WTC11 (cell line): ENCODE results near the gene GTF2H4. TPM values are rescaled to one million over a fixed set of nuclear protein-coding genes. Genes with fewer than 3 reads are reported as not detected.
A peak's percentile ranks its signal among the peaks of the same experiment; 100 is the strongest.

Experiments used
- ATAC-seq: fragments of 200-7000 bp; cut with Tn5 transposase; 2 replicates; pipeline ENCODE4 v1.10.0; 2021; ENCODE audit warnings: mild to moderate bottlenecking, moderate library complexity
- CTCF ChIA-PET: fragments of 300-600 bp; sonication (Branson Sonifier 250); formaldehyde crosslinking; loops from one replicate; lab custom pipeline; 2021; ENCODE audit warnings: antibody characterized with exemption; lab: Charles Lee
- POLR2A ChIA-PET: fragments of 350-600 bp; sonication (Branson Sonifier 250); formaldehyde crosslinking; loops from one replicate; lab custom pipeline; 2021; ENCODE audit warnings: antibody characterized with exemption; lab: Charles Lee
- DNase-seq: peaks from one replicate; pipeline ENCODE4 v3.0.0; 2021; ENCODE audit warnings: low spot score
- H3K27ac Mint-ChIP-seq: 2 replicates; pipeline ENCODE4 v1.8.0; 2021; ENCODE audit warnings: mixed read lengths
- H3K27me3 Mint-ChIP-seq: 2 replicates; pipeline ENCODE4 v1.8.0; 2021; ENCODE audit warnings: low read depth, mild to moderate bottlenecking, moderate library complexity, mixed read lengths
- H3K36me3 Mint-ChIP-seq: 2 replicates; pipeline ENCODE4 v1.8.0; 2021; ENCODE audit warnings: mixed read lengths
- H3K4me1 Mint-ChIP-seq: 2 replicates; pipeline ENCODE4 v1.8.0; 2022; ENCODE audit warnings: mixed read lengths
- H3K4me3 Mint-ChIP-seq: 2 replicates; pipeline ENCODE4 v1.8.0; 2021; ENCODE audit warnings: mild to moderate bottlenecking, moderate library complexity, mixed read lengths
- H3K9me3 Mint-ChIP-seq: 2 replicates; pipeline ENCODE4 v1.8.0; 2021; ENCODE audit warnings: mixed read lengths
- CBFB ChIP-seq: sonication (generic); formaldehyde crosslinking; IDR thresholded peaks from 2 replicates; pipeline ENCODE4 v1.8.1; 2022; ENCODE audit warnings: mild to moderate bottlenecking, low read depth, missing genetic modification reagents
- ELF4 ChIP-seq: sonication (generic); formaldehyde crosslinking; IDR thresholded peaks from 2 replicates; pipeline ENCODE4 v1.8.1; 2022; ENCODE audit warnings: low read depth, mild to moderate bottlenecking, moderate library complexity, missing genetic modification reagents
- FOXP1 ChIP-seq: sonication (generic); formaldehyde crosslinking; IDR thresholded peaks from 2 replicates; pipeline ENCODE4 v1.8.0; 2022; ENCODE audit warnings: missing genetic modification reagents, mild to moderate bottlenecking, moderate library complexity, borderline replicate concordance
- GABPB1 ChIP-seq: sonication (generic); formaldehyde crosslinking; IDR thresholded peaks from 2 replicates; pipeline ENCODE4 v1.8.1; 2023; ENCODE audit warnings: mild to moderate bottlenecking, missing genetic modification reagents
- HMGXB4 ChIP-seq: sonication (generic); formaldehyde crosslinking; IDR thresholded peaks from 2 replicates; pipeline ENCODE4 v1.8.1; 2023; ENCODE audit warnings: mild to moderate bottlenecking, moderate library complexity, missing genetic modification reagents
- JAZF1 ChIP-seq: fragments of 250-450 bp; sonication (Bioruptor Pico); IDR thresholded peaks from 2 replicates; pipeline ENCODE4 v1.9.0; 2021; ENCODE audit warnings: moderate library complexity, mild to moderate bottlenecking, inconsistent platforms
- MXD4 ChIP-seq: fragments of 250-450 bp; sonication (Bioruptor Pico); IDR thresholded peaks from 2 replicates; pipeline ENCODE4 v1.8.0; 2021; ENCODE audit warnings: mild to moderate bottlenecking, moderate library complexity, borderline replicate concordance
- PREB ChIP-seq: sonication (generic); formaldehyde crosslinking; IDR thresholded peaks from 2 replicates; pipeline ENCODE4 v1.8.1; 2022; ENCODE audit warnings: mild to moderate bottlenecking, missing genetic modification reagents, moderate library complexity, borderline replicate concordance
- RORB ChIP-seq: fragments of 250-450 bp; sonication (Bioruptor Pico); IDR thresholded peaks from 2 replicates; pipeline ENCODE4 v1.9.0; 2021; ENCODE audit warnings: mild to moderate bottlenecking
- SP1 ChIP-seq: sonication (generic); formaldehyde crosslinking; conservative IDR thresholded peaks from 2 replicates; pipeline ENCODE4 v1.8.1; 2022; ENCODE audit warnings: missing genetic modification reagents
- TEAD4 ChIP-seq: sonication (generic); formaldehyde crosslinking; IDR thresholded peaks from 2 replicates; pipeline ENCODE4 v1.8.0; 2022; ENCODE audit warnings: mild to moderate bottlenecking, missing genetic modification reagents
- ZNF263 ChIP-seq: sonication (generic); formaldehyde crosslinking; IDR thresholded peaks from 2 replicates; pipeline ENCODE4 v1.8.1; 2022; ENCODE audit warnings: low read depth, mild to moderate bottlenecking, moderate library complexity, missing genetic modification reagents
- total RNA-seq: library from RNA; stranded (reverse); gene quantifications from 3 replicates; pipeline ENCODE4 v1.2.3, GENCODE V29; 2021
- TF ChIP-seq, protein P1 (sequence below): sonication (generic); formaldehyde crosslinking; IDR thresholded peaks from 2 replicates; pipeline ENCODE4 v1.8.0; 2023; ENCODE audit warnings: missing genetic modification reagents, mild to moderate bottlenecking, borderline replicate concordance
- TF ChIP-seq, protein P2 (sequence below): sonication (generic); formaldehyde crosslinking; IDR thresholded peaks from 2 replicates; pipeline ENCODE4 v1.8.0; 2022; ENCODE audit warnings: mild to moderate bottlenecking, missing genetic modification reagents
- TF ChIP-seq, protein P3 (sequence below): fragments of 250-450 bp; sonication (Bioruptor Pico); IDR thresholded peaks from 2 replicates; pipeline ENCODE4 v1.9.0; 2021; ENCODE audit warnings: mild to moderate bottlenecking, borderline replicate concordance
- TF ChIP-seq, protein P4 (sequence below): fragments of 200-600 bp; IDR thresholded peaks from 2 replicates; pipeline ENCODE4 v1.8.0; 2022; ENCODE audit warnings: antibody characterized with exemption
- TF ChIP-seq, protein P5 (sequence below): sonication (generic); formaldehyde crosslinking; conservative IDR thresholded peaks from 2 replicates; pipeline ENCODE4 v1.8.1; 2022; ENCODE audit warnings: mild to moderate bottlenecking, missing genetic modification reagents

GTF2H4 gene
- total RNA-seq, 1 experiment from 2014 or later = 49.2 TPM

- ChIA-PET POLR2A (interaction anchor here (0.6 to 3.0 kb wide), 4 partner anchors 22 to 287 kb away, joined by 3 to 17 read pairs (median 3); partner anchors contain the start of gene GTF2H4), CTCF (interaction anchor here (0.6 to 13.3 kb wide), 10 partner anchors 22 to 206 kb away, joined by 3 to 164 read pairs (median 6); partner anchors contain the start of gene VARS2)
- ATAC-seq (no peak), DNase-seq (no peak)
- TF ChIP-seq, protein P1, sequence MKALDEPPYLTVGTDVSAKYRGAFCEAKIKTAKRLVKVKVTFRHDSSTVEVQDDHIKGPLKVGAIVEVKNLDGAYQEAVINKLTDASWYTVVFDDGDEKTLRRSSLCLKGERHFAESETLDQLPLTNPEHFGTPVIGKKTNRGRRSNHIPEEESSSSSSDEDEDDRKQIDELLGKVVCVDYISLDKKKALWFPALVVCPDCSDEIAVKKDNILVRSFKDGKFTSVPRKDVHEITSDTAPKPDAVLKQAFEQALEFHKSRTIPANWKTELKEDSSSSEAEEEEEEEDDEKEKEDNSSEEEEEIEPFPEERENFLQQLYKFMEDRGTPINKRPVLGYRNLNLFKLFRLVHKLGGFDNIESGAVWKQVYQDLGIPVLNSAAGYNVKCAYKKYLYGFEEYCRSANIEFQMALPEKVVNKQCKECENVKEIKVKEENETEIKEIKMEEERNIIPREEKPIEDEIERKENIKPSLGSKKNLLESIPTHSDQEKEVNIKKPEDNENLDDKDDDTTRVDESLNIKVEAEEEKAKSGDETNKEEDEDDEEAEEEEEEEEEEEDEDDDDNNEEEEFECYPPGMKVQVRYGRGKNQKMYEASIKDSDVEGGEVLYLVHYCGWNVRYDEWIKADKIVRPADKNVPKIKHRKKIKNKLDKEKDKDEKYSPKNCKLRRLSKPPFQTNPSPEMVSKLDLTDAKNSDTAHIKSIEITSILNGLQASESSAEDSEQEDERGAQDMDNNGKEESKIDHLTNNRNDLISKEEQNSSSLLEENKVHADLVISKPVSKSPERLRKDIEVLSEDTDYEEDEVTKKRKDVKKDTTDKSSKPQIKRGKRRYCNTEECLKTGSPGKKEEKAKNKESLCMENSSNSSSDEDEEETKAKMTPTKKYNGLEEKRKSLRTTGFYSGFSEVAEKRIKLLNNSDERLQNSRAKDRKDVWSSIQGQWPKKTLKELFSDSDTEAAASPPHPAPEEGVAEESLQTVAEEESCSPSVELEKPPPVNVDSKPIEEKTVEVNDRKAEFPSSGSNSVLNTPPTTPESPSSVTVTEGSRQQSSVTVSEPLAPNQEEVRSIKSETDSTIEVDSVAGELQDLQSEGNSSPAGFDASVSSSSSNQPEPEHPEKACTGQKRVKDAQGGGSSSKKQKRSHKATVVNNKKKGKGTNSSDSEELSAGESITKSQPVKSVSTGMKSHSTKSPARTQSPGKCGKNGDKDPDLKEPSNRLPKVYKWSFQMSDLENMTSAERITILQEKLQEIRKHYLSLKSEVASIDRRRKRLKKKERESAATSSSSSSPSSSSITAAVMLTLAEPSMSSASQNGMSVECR (CRISPR knock-in tag) = no peak
- TF ChIP-seq PREB = no peak
- TF ChIP-seq FOXP1 (CRISPR knock-in tag) = no peak
- no peak for TF ChIP-seq JAZF1 (CRISPR knock-in tag)
- no peak for TF ChIP-seq ZNF263 (CRISPR knock-in tag)
- TF ChIP-seq, protein P2, sequence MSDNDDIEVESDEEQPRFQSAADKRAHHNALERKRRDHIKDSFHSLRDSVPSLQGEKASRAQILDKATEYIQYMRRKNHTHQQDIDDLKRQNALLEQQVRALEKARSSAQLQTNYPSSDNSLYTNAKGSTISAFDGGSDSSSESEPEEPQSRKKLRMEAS (CRISPR knock-in tag) = no peak
- TF ChIP-seq TEAD4 (CRISPR knock-in tag) = no peak
- TF ChIP-seq SP1 (CRISPR knock-in tag) = no peak
- peaks cover 18% of the 10 kb centered on the region for H3K36me3 Mint-ChIP-seq
- no peaks in the 10 kb centered on the region for H3K27me3 Mint-ChIP-seq
- H3K4me1 Mint-ChIP-seq = peaks cover 69% of the 10 kb centered on the region
- peak overlapping the region; percentile 99 for H3K27ac Mint-ChIP-seq
- H3K4me3 Mint-ChIP-seq = peak overlapping the region; percentile 83
- no peaks in the 10 kb centered on the region for H3K9me3 Mint-ChIP-seq
Observed at GRCh38 chr6:30885481-30885998, 22.5 kb upstream of the GTF2H4 start.

- H3K4me3 Mint-ChIP-seq = peak overlapping the region; percentile 83
- CTCF ChIA-PET = interaction anchor here (0.5 to 13.3 kb wide), 14 partner anchors 9 to 207 kb away, joined by 3 to 164 read pairs (median 4); partner anchors contain the start of genes GTF2H4 and VARS2
- peaks cover 65% of the 10 kb centered on the region for H3K4me1 Mint-ChIP-seq
- POLR2A ChIA-PET = interaction anchor here (0.6 to 3.0 kb wide), 6 partner anchors 22 to 286 kb away, joined by 3 to 17 read pairs (median 3); partner anchors contain the start of gene GTF2H4
- peak overlapping the region; percentile 99 for H3K27ac Mint-ChIP-seq
- ATAC-seq = peak; percentile 60
- peak; percentile 90 for DNase-seq
- no peaks in the 10 kb centered on the region for H3K9me3 Mint-ChIP-seq
- no peaks in the 10 kb centered on the region for H3K27me3 Mint-ChIP-seq
- peaks cover 24% of the 10 kb centered on the region for H3K36me3 Mint-ChIP-seq
- no peak for TF ChIP-seq CBFB
- no peak for TF ChIP-seq MXD4 (CRISPR knock-in tag)
- TF ChIP-seq, protein P3, sequence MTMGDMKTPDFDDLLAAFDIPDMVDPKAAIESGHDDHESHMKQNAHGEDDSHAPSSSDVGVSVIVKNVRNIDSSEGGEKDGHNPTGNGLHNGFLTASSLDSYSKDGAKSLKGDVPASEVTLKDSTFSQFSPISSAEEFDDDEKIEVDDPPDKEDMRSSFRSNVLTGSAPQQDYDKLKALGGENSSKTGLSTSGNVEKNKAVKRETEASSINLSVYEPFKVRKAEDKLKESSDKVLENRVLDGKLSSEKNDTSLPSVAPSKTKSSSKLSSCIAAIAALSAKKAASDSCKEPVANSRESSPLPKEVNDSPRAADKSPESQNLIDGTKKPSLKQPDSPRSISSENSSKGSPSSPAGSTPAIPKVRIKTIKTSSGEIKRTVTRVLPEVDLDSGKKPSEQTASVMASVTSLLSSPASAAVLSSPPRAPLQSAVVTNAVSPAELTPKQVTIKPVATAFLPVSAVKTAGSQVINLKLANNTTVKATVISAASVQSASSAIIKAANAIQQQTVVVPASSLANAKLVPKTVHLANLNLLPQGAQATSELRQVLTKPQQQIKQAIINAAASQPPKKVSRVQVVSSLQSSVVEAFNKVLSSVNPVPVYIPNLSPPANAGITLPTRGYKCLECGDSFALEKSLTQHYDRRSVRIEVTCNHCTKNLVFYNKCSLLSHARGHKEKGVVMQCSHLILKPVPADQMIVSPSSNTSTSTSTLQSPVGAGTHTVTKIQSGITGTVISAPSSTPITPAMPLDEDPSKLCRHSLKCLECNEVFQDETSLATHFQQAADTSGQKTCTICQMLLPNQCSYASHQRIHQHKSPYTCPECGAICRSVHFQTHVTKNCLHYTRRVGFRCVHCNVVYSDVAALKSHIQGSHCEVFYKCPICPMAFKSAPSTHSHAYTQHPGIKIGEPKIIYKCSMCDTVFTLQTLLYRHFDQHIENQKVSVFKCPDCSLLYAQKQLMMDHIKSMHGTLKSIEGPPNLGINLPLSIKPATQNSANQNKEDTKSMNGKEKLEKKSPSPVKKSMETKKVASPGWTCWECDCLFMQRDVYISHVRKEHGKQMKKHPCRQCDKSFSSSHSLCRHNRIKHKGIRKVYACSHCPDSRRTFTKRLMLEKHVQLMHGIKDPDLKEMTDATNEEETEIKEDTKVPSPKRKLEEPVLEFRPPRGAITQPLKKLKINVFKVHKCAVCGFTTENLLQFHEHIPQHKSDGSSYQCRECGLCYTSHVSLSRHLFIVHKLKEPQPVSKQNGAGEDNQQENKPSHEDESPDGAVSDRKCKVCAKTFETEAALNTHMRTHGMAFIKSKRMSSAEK = no peak
- TF ChIP-seq GABPB1 = peak; percentile 46; the same call in 1 of the 2 replicates
- TF ChIP-seq ZNF263 (CRISPR knock-in tag) = no peak
- no peak for TF ChIP-seq RORB (CRISPR knock-in tag)
- TF ChIP-seq ELF4 = no peak
- TF ChIP-seq, protein P4, sequence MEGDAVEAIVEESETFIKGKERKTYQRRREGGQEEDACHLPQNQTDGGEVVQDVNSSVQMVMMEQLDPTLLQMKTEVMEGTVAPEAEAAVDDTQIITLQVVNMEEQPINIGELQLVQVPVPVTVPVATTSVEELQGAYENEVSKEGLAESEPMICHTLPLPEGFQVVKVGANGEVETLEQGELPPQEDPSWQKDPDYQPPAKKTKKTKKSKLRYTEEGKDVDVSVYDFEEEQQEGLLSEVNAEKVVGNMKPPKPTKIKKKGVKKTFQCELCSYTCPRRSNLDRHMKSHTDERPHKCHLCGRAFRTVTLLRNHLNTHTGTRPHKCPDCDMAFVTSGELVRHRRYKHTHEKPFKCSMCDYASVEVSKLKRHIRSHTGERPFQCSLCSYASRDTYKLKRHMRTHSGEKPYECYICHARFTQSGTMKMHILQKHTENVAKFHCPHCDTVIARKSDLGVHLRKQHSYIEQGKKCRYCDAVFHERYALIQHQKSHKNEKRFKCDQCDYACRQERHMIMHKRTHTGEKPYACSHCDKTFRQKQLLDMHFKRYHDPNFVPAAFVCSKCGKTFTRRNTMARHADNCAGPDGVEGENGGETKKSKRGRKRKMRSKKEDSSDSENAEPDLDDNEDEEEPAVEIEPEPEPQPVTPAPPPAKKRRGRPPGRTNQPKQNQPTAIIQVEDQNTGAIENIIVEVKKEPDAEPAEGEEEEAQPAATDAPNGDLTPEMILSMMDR = no peak
- TF ChIP-seq HMGXB4 (CRISPR knock-in tag) = 0 out of 2 replicates have a peak, but pooled peaks have one; percentile 45
- TF ChIP-seq, protein P5, sequence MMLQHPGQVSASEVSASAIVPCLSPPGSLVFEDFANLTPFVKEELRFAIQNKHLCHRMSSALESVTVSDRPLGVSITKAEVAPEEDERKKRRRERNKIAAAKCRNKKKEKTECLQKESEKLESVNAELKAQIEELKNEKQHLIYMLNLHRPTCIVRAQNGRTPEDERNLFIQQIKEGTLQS = no peak
Observed at GRCh38 chr6:30885999-30886896, 21.8 kb upstream of the GTF2H4 start.
